Amygdala (tissue), 56 donors: ENCODE results near the gene NUP43.
"Not testable (repeated sequence)": the region's sequence is repeated elsewhere in the genome, so short reads cannot be mapped to it uniquely, and the experiment has no call there.

Source experiments
- DNase-seq, 56 donors: peaks; one replicate each; lab custom pipeline; 2025; lab: John Stamatoyannopoulos, UW

Gene NUP43, protein sequence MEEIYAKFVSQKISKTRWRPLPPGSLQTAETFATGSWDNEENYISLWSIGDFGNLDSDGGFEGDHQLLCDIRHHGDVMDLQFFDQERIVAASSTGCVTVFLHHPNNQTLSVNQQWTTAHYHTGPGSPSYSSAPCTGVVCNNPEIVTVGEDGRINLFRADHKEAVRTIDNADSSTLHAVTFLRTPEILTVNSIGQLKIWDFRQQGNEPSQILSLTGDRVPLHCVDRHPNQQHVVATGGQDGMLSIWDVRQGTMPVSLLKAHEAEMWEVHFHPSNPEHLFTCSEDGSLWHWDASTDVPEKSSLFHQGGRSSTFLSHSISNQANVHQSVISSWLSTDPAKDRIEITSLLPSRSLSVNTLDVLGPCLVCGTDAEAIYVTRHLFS

DNA sequence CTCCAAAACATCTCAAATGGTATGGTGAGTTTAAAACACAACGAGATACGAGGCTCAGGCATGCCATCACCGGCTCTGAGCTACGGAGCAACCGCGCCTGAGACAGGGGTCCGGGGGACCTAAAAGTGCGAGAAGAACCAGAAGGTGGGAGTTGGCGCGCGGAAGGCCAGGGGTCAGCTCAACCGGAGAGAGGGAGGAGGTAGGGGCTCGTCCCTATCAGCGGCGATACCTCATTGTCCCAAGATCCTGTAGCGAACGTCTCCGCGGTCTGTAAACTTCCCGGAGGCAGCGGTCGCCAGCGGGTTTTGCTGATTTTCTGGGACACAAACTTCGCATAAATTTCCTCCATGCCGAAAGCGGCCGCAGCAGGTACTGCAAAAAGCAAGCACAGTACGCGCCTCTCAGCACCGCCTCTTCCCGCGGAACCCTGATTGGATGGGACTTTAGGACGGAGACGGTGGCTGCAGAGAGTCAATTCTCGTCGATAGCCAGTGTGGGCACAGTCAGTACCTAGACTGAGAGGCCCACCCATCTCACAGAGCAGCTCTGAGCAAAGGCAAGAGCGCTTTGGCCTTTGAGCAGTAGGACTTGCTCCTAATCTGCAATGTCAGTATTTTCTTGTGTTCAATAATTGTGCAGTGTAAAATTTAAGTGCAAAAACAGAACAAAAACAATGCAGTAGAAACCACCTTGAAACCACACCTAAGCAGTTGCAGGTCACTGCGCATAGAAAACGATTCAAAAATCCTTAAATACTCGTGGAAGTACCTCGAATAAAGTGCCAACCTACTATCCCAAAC lies at the start of gene NUP43:
TSS of gene NUP43 (minus strand) at position 383 of the 800 bp plus-strand sequence. CDS start at position 349, 34 bp downstream.
- peak; percentile 19 to 94 (median 80) for DNase-seq

DNA sequence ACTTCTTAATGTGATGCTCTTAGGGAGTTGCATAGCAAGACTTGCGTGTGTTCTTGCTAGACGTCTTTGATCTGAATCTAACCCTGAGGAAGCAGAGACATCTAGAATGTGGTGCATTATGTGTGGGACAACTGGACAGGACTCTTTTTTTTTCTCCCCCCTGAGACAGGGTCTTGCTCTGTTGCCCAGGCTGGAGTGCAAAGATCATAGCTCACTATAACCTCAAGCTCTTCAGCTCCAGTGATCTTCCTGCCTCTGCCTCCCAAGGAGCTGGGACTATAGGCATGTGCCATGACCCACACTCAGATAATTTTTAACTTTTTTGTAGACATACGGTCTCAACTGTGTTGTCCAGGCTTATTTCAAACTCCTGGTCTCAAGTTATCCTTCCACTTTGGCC lies 37.2 kb upstream of the NUP43 start:
- no peak for DNase-seq

DNA sequence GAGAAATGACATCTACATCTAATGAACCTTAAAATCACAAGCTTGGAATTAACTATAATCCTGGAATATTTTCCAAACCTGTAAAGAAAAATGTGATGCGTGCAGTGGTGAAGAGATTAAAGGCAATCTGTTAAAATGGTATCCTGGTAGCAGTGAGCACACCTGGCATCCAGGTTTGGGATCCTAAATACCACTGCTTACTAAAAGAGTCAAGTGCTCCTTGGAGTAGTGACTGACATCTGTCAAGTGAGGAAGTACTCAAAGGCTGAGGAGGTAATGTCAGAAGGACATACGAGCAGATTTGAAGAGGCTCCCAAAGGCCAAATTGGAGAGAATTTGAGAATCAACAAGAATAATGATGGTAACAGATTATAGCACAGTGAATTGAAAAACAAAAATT lies 36.0 kb upstream of the NUP43 start:
- no peak for DNase-seq

DNA sequence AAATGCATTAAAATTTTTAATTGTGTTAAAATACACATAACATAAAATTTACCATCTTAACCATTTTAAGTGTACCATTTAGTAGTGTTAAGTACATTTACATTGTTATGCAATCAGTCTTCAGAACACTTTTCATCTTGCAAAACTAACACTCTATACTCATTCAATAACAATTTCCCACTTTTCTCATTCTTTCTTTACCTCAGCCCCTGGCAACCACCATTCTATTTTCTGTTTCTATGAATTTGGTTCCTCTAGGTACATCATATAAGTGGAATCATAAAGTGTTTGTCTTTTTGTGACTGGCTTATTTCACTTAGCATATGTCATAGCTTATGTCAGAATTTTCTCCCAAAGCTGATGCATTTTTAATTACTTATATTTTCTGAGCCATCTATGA lies 35.4 kb upstream of the NUP43 start:
- no peak for DNase-seq

DNA sequence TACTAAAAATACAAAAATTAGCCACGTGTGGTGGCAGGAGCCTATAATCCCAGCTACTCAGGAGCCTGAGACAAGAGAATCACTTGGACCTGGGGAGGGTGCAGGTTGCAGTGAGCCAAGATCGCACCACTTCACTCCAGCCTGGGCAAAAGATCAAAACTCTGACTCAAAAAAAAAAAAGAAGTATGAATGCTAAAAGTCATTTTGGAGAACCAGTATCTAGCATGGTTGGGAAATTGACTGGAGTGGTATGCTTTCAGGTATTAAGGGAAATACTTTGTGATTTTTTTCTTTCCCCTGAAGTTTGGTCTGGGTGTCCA lies 33.3 kb upstream of the NUP43 start:
- no peak for DNase-seq

DNA sequence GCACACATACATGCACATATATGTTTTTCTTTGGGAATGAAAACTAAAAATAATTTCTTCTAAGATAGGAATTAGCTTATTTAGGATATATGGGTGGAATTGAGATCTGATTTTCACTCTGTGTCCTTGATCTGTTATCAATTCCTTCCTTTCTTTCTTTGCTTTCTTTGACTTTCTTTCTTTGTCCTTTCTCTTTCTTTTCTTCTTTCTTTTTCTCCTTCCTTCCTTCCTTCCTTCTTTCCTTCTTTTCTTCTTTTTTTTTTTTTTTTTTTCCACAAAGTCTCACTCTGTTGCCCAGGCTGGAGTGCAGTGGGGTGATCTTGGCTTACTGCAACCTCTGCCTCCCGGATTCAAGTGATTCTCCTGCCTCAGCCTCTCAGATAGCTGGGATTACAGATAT lies 31.3 kb upstream of the NUP43 start:
- DNase-seq, result no peak

DNA sequence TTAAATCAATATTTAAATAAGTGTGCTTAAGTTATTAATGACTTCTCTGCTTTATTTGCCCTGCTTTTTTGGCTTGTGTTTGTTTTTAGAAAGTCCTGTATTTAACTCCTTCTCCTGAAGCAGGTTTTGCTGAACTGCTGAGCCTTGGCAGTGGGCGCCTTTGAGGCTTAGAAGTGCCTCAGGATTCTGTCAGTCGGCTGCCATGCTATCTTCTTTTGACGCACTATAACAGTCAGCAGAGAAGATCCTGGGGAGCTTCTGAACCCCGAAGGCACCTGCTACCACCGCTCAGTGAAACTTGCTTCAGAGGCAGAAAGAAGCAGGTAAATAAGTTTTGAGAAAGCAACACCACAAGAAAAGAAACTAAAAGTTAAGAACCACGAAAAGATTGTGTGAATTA lies 25.6 kb upstream of the NUP43 start:
- no peak for DNase-seq

DNA sequence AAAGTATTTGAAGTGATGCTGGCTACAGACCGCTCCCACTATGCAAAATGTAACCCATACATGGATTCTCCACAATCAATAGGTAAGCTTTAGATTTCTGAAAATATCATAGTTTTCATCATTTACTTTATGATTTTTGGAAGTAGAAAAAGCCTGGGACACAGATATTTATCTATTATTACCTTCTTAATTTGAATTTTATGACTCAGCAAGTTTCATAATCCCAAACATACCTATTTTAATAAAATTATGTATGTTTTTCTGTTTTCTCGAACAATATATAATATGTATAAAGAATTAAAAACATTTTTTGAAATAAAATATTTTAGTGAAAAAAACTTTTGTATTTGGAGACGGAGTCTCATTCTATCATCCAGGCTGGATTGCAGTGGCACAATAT lies 24.9 kb upstream of the NUP43 start:
- DNase-seq, result no peak

DNA sequence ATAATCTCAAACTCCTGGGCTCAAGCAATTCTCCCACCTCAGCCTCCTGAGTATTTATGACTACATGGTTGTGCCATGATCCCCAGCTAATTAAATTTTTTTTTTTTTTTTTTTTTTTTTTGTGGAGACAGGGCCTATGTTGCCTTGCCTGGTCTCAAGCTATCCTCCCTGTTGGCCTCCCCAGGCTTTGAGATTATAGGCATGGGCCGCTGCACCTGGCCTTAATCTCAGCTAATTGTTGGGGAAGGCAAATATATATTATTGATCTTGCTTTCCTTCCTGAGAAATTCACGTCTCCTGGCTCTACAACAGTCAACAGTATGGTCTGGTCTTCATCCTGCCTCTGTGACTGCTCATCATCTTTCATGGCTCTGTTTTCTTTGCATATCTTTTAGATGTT lies 23.3 kb upstream of the NUP43 start:
- no peak for DNase-seq

DNA sequence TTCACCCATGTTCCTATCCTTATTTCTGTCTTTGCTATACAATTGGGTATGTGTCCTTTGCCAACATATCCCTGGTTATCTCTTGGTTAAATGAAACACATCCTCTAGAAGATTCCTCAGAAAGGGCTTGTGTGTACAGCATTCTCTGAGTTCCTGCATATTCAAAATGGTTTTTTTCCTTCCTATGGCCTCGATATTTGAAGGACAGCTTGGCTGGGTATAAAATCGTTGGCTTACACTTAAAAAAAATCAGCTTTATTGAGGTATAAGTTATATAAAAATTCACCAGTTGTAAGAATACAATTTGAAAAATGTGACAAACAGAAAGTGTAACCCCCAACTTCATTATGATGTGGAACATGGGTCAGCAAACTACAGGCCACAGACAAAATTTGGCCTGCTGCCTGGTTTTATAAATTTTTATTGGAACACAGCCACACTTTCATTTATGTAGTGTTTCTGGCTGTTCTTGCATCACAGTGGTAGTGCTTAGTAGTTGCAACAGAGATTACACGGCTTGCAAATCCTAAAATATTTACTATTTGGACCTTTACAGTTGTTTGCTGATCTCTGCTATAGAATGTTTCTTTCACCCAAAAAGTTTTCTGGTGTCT lies 19.9 kb upstream of the NUP43 start:
- DNase-seq, result no peak

DNA sequence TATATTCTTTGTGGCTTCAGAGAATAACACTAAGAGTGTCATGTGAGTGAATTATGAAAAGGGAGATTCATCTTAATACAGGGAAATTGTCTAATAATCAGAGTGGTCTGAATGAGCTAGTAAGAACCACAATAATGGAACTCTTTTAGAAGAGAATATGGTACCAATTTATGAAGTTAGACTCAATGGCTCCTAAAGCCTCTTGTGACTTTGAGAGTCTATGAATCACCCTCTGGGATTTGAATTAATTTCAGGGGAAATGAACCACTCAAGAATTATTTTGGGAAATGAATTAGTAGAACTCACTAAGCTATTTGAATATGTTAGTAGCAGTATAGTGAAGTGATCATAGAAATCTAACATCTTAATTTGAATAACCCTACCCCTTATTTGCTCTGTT lies 17.5 kb upstream of the NUP43 start:
- DNase-seq, result no peak

DNA sequence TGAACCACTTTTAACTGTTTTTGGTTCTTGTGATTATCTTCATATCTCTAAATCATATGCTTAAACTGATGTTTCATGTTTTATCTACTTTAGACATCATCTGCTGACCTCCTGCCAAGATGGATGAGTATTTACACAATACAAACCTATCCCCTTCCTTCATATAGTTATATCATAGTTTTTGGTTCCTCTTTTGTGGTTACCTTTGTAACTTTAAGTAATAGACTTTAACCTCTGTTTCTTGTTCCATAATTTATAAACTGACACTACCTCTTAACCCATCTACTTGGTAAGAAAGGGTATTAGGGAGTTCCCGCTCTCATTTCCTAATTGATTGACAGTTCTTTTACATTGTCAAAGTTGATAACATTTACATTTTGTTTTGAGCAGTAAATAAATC lies 15.1 kb upstream of the NUP43 start:
- DNase-seq, result no peak

DNA sequence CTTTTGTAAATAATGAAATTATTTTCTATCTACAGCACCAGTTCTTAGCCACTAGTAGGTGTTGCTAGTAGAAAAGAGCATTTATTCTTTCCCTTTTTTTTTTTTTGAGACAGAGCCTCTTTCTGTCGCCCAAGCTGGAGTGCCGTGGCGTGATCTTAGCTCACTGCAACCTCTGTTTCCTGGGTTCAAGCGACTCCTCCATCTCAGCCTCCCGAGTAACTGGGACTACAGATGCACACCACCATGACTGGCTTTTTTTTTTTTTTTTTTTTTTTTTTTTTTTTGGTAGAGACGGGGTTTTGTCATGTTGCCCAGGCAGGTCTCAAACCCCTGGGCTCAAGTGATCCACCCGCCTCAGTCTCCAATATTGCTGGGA lies 9.9 kb upstream of the NUP43 start:
- no peak for DNase-seq

DNA sequence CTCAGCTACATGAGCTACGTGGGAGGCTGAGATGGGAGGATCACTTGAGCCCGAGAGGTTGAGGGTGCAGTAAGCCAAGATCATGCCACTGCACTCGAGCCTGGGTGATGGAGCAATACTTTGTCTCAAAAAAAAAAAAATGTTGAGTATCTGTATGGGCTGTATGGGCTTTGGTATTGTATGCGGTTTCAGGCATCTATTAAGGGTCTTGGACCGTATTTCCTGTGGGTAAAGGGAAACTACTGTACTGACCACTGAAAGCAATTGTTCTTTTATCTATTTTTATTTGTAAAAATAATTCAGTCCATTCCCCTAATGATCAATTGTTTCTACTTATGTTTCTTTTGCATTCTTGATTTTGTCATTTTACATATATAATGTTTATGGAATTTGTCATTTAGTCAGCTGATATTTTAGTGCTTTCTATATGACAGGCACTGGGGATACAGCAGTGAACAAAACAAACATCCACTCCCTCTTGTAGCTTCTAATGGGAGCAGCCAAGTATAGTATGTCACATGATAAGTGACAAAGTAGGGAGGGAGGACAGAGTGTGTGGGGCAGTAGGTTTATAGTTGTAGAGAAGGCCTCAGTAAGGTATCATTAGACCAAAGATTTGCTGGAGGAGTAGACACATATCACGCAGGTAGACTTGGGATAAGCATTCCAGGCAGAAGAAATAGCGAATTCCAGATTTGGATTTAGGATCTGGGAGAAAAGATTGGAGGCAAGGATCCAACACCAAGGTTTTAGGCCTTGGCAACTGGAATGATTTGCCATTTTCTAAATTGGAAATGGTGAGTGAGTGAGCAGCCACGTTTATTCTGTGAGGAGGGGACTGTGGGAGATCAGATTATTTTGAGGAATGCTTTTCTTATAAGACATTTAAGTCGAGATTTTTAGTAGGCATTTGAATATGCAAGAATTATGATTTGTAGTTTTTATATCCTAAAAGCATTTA lies 9.3 kb upstream of the NUP43 start:
- no peak for DNase-seq

DNA sequence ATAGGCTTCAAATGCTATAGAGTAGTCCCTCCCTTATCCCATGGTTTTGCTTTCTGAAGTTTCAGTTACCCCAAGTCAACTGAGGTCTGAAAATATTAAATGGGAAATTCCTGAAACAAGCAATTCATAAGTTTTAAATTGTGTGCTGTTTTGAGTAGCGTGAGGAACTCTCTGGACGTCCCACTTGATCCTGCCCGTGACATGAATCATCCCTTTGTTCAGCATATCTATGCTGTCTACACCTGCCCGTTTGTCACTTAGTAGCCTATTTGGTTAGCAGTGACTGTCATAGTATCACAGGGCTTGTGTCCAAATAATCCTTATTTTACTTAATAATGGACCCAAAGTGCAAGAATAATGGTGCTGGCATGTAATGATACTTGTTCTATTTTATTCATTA lies 8.2 kb upstream of the NUP43 start:
- DNase-seq, result no peak

DNA sequence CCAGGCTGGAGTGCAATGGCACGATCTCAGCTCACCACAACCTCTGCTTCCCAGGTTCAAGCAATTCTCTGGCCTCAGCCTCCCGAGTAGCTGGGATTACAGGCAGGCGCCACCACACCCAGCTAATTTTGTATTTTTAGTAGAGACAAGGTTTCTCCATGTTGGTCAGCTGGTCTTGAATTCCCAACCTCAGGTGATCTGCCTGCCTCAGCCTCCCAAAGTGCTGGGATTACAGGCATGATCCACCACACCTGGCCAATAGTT lies 7.0 kb upstream of the NUP43 start:
- DNase-seq, result not testable (repeated sequence)

DNA sequence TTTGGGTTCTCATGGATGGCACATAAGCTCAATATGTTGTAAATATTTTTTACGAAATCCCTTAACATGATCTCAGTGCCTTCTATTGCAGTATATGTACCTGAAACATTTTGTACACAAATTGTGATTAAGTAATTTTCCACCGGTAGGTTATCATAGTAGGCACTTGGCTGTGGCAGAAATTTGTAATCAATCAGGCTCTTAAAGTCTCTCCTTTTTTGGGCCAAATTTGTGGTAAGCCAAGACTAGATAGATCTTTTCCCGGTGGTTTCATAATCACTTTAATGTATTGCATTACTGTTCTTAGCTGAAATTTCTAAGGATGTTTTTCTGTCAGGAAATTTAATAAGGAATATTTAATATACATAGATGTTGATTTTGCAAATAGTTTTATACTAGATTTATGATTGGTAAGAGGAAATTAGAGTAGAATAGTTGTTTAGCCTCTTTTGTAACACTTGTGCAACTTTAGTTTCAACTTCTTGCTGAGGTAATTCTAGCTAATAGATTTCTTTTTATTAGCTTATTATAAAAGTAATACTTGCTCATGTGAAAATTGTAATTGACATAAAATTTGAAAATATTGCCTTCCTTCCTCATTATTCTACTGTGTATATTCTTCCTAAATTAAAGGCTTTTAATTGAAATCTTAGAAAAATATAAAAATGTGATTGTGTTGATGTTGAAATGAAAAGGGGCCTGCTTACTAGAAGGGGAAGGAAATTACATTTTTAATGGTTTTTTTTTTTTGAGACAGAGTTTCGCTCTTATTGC lies 6.5 kb upstream of the NUP43 start:
- no peak for DNase-seq

DNA sequence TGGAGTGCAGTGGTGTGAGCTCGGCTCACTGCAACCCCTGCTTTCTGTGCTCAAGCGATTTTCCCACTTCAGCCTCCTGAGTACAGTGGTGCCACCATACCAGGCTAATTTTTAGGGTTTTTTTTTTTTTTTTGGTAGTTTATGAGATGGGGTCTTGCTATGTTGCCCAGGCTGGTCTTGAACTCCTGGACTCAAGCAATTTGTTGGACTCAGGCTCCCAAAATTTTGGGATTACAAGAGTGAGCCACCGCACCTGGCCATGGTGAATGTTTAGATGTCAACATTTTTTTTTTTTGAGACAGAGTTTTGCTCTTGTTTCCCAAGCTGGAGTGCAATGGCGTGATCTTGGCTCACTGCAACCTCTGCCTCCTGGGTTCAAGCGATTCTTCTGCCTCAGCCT lies 5.6 kb upstream of the NUP43 start:
- DNase-seq, result not testable (repeated sequence)

DNA sequence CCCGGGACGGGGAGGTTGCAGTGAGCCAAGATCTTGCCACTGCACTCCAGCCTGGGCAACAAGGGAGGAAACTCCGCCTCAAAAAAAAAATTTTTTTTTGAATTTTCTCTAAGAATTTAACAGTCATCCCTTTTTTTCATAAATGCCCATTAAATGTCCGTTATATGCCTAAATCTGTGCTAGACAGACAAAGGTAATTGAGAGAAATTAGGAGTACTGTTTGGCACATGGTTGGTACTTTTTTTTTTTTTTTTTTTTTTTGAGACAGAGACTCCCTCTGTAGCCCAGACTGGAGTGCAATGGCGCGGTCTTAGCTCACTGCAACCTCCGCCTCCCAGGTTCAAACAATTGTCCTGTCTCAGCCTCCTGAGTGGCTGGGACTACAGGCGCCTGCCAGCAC lies 4.9 kb upstream of the NUP43 start:
- no peak for DNase-seq

DNA sequence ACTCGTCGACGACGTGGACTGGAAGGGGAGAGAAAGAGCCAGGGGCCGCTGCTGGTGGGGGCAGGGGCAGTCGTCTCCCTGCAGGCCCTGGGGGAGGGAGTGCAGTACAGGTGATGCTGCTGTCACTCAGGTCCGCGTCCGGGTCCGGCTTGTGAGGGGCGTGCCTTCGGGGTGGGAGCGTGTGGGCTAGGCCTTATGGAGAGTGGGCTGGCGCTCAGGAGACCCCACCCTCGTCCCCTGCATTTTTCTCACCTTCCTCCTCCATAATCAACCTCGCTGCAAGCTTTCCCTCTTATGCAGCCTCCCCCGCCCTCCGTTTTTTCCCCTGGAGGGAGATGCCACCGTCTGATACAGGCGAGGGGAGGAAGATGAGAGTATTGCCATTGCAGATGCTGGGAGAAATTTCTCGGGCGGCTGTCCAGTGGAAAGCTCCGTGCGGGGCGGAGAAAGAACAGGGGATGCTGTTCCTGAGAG lies 3.8 kb upstream of the NUP43 start:
- peak in 36 of 56 donors; percentile 9 to 75 (median 44) for DNase-seq
